Uterus (tissue), 4 donors: Measurements from ENCODE around the gene TIFAB. TPM values are rescaled to one million over a fixed set of nuclear protein-coding genes. Genes with fewer than 3 reads are reported as not detected.

Experiments
- DNase-seq, 2 donors: peaks; one replicate each; pipeline ENCODE4 v3.0.0-alpha.2; 2019 to 2020
- H3K27ac ChIP-seq, 2 donors: fragments of 200-600 bp; sonication (generic); 1 replicate in 1 of 2; 2 replicates in 1 of 2; pipeline ENCODE4 v1.5.1; 2016 to 2018
- H3K27me3 ChIP-seq, 2 donors: fragments of 200-600 bp; sonication (generic); one replicate each; pipeline ENCODE4 v1.5.1; 2018 to 2019; ENCODE audit warnings: control low read depth in 1 of 2
- H3K36me3 ChIP-seq, 2 donors: fragments of 200-600 bp; sonication (generic); one replicate each; pipeline ENCODE4 v1.5.1; 2019; ENCODE audit warnings: control low read depth in 1 of 2
- H3K4me1 ChIP-seq, 2 donors: fragments of 200-600 bp; sonication (generic); one replicate each; pipeline ENCODE4 v1.5.1; 2018 to 2019; ENCODE audit warnings: control low read depth in 1 of 2
- H3K4me3 ChIP-seq, 2 donors: fragments of 200-600 bp; sonication (generic); 1 replicate in 1 of 2; 2 replicates in 1 of 2; pipeline ENCODE4 v1.5.1; 2018 to 2019; ENCODE audit warnings: mild to moderate bottlenecking in 1 of 2
- H3K9me3 ChIP-seq, 2 donors: fragments of 200-600 bp; sonication (generic); one replicate each; pipeline ENCODE4 v1.5.1; 2019; ENCODE audit warnings: control low read depth in 1 of 2
- CTCF ChIP-seq, 4 experiments: fragments of 200-600 bp in 2 of 4; fragments of 450-650 bp in 2 of 4; sonication (generic) in 2 of 4; IDR thresholded peaks; one replicate each; pipeline ENCODE4 v1.5.1; 2016 to 2019; ENCODE audit warnings: antibody characterized with exemption in 4 of 4, mild to moderate bottlenecking in 2 of 4, moderate library complexity in 1 of 4
- POLR2A ChIP-seq, 2 donors: fragments of 450-650 bp; IDR thresholded peaks; one replicate each; pipeline ENCODE4 v1.6.1; 2016; ENCODE audit warnings: antibody characterized with exemption in 2 of 2, mild to moderate bottlenecking in 1 of 2, moderate library complexity in 1 of 2
- intact Hi-C: fragments of 100-400 bp; cut with DNase I; formaldehyde crosslinking; loops from one replicate; pipeline ENCODE4 v1.15.1; 2023; ENCODE audit warnings: low total_unique reads
- total RNA-seq, 4 donors: library from RNA; depleted of rRNA in 3 of 4; stranded (reverse); fragments of >200 nt in 3 of 4; gene quantifications; one replicate each; pipeline versions ENCODE4 v1.1.0 to v1.2.4, GENCODE V29; 2014 to 2023
- donor health status: DM: yes; HTN: yes; CAD: no.

Gene TIFAB
- total RNA-seq, 4 donors from 2014 or later, result 0.28 TPM; not detected in 3

GRCh38 chr5:135442431-135443160, 9.6 kb downstream of the TIFAB start:
- no peaks in the 10 kb centered on the region for H3K36me3 ChIP-seq
- H3K4me1 ChIP-seq, result no peaks in the 10 kb centered on the region
- H3K27ac ChIP-seq, result no peak overlapping the region
- no peak for DNase-seq
- no peaks in the 10 kb centered on the region for H3K9me3 ChIP-seq
- intact Hi-C loops, result no loop called here
- no peaks in the 10 kb centered on the region for H3K27me3 ChIP-seq
- no peak overlapping the region for H3K4me3 ChIP-seq
- TF ChIP-seq CTCF (IDR thresholded peaks at IDR 0.05), result no peak
- no peak for TF ChIP-seq POLR2A (IDR thresholded peaks at IDR 0.05)

- Histone ChIP-seq H3K27ac (no peak overlapping the region), H3K36me3 (no peaks in the 10 kb centered on the region), H3K4me1 (no peaks in the 10 kb centered on the region), H3K27me3 (no peaks in the 10 kb centered on the region), H3K4me3 (no peak overlapping the region), H3K9me3 (no peaks in the 10 kb centered on the region)
- intact Hi-C loops, result no loop called here
- DNase-seq, result no peak
- TF ChIP-seq POLR2A (IDR thresholded peaks at IDR 0.05), result no peak
- no peak for TF ChIP-seq CTCF (IDR thresholded peaks at IDR 0.05)
Observed at GRCh38 chr5:135441919-135442318, 10.2 kb downstream of the TIFAB start.

- H3K36me3 ChIP-seq, result no peaks in the 10 kb centered on the region
- no peak for DNase-seq
- no peak overlapping the region for H3K27ac ChIP-seq
- H3K4me1 ChIP-seq, result no peaks in the 10 kb centered on the region
- no peak for TF ChIP-seq POLR2A (IDR thresholded peaks at IDR 0.05)
- no peak for TF ChIP-seq CTCF (IDR thresholded peaks at IDR 0.05)
- no peak overlapping the region for H3K4me3 ChIP-seq
- no peaks in the 10 kb centered on the region for H3K9me3 ChIP-seq
- no peaks in the 10 kb centered on the region for H3K27me3 ChIP-seq
- intact Hi-C loops, result no loop called here
Observed at GRCh38 chr5:135441350-135441831, 10.8 kb downstream of the TIFAB start.

- no peaks in the 10 kb centered on the region for H3K36me3 ChIP-seq
- no peak for TF ChIP-seq CTCF (IDR thresholded peaks at IDR 0.05)
- no peak for TF ChIP-seq POLR2A (IDR thresholded peaks at IDR 0.05)
- H3K27me3 ChIP-seq, result no peaks in the 10 kb centered on the region
- no peaks in the 10 kb centered on the region for H3K4me1 ChIP-seq
- H3K27ac ChIP-seq, result no peak overlapping the region
- H3K4me3 ChIP-seq, result no peak overlapping the region
- intact Hi-C loops, result no loop called here
- H3K9me3 ChIP-seq, result no peaks in the 10 kb centered on the region
- no peak for DNase-seq
Observed at GRCh38 chr5:135440916-135441315, 11.2 kb downstream of the TIFAB start.

- H3K4me3 ChIP-seq, result no peak overlapping the region
- no peaks in the 10 kb centered on the region for H3K27me3 ChIP-seq
- H3K4me1 ChIP-seq, result no peaks in the 10 kb centered on the region
- TF ChIP-seq CTCF (IDR thresholded peaks at IDR 0.05) (no peak), POLR2A (IDR thresholded peaks at IDR 0.05) (no peak)
- intact Hi-C loops, result no loop called here
- no peak overlapping the region for H3K27ac ChIP-seq
- no peaks in the 10 kb centered on the region for H3K36me3 ChIP-seq
- DNase-seq, result no peak
- no peaks in the 10 kb centered on the region for H3K9me3 ChIP-seq
Observed at GRCh38 chr5:135439231-135440205, 12.6 kb downstream of the TIFAB start.
